GM19351 (cell line): ENCODE measurements around the gene THSD1.
"Not testable (repeated sequence)": the region's sequence is repeated elsewhere in the genome, so short reads cannot be mapped to it uniquely, and the experiment has no call there.

Experiments used
- ATAC-seq: cut with Tn5 transposase; IDR thresholded peaks from one replicate; pipeline ENCODE4 v1.9.1; 2021; ENCODE audit warnings: mild to moderate bottlenecking, moderate library complexity; ENCODE audit not compliant: unreplicated experiment

The THSD1 gene

GRCh38 chr13:52412128-52412527, 6.2 kb upstream of the THSD1 start:
- ATAC-seq, result no peak

GRCh38 chr13:52411629-52412028, 5.7 kb upstream of the THSD1 start:
- ATAC-seq, result no peak

DNA sequence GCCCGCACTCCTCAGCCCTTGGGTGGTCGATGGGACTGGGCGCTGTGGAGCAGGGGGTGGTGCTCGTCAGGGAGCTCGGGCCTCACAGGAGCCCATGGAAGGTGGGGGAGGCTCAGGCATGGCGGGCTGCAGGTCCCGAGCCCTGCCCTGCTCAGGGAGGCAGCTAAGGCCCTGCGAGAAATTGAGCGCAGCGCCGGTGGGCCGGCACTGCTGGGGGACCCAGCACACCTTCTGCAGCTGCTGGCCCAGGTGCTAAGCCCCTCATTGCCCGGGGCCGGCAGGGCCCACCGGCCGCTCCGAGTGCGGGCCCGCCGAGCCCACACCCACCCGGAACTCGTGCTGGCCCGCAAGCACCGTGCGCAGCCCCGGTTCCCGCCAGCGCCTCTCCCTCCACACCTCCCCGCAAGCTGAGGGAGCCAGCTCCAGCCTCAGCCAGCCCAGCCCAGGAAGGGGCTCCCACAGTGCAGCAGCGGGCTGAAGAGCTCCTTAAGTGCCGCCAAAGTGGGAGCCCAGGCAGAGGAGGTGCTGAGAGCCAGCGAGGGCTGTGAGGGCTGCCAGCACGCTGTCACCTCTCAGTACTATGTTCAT, 2.2 kb upstream of the THSD1 start:
- not testable (repeated sequence) for ATAC-seq

- not testable (repeated sequence) for ATAC-seq
Observed at GRCh38 chr13:52407436-52407835, 1.5 kb upstream of the THSD1 start.

- ATAC-seq, result no peak
Observed at GRCh38 chr13:52406629-52407028, 657 bp upstream of the THSD1 start.

DNA sequence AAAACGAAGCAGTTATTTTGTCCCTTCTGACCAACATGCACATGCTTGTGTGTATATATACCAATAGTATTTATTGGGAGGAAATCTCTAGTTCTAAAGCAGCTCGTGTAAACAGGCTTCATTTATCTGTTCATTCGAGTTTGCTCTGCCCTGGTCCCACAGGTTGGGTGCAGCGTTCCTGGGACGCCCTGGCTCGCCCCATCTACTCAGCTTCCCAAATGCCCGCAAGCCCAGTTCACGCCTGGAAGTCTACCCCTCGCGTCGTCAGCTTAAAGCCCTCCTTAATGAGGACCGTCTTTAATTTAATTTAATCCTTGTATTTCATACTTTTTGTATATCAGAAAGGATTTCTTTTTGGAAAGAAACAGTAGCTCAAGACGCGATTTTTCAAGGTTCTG, 604 bp downstream of the THSD1 start:
- ATAC-seq, result no peak

DNA sequence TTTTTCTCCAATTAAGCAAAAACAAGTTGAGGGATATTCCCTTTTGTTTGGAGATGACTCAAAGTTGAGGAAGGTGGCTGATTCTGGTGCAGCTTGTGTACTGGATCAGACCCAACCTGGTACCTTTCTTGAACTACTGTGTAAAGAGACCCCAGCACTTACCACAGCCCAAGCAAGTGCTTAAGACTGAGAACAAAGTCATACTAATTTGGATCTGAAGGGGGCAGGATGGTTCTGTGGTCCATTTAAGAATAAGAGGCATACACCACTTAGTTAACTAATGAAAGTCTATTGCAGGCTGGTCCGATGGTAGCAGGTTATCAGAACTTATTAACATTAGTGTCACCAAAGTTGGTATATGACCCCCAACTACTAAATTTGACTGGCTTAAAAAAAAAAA, 6.3 kb downstream of the THSD1 start:
- no peak for ATAC-seq

DNA sequence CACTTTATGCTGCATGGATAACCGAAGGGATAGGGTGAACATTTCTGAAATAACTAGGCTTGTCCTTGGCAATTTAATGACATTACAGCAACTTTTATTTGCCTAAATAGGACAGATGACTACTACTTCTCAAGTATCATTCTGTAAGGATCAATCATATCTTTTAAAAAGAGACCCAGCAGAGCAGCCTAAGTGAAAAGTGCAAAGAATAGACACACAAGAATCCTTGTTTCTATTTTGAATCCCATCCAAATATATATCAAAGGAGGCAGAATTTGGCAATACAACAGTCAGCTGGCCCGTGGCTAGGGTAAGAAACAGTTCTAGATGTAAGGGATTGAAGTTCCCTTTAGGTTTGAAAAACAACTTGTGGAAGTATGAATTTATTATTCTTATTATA, 6.9 kb downstream of the THSD1 start:
- no peak for ATAC-seq

DNA sequence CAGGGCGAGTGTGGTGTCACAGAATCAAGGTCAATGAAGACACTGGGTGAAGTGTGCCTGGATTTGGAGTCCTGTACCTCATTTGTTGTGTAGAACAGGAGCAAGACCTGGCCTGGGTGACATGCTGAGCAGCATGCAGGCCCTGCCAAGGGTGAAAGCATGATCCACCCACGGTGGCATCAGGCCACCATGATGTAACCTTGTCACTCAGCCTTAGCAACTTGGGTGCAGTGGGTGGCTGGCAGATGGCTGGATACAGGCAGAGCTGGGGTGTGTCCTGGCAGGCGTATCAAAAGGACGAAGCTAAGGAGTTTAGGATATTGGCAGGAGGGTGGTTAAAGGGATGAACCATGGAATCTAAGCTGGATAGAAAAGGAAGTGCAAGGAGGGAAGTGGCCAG, 10.3 kb downstream of the THSD1 start:
- ATAC-seq, result no peak

- no peak for ATAC-seq
Observed at GRCh38 chr13:52394586-52394985, 11.4 kb downstream of the THSD1 start.

GRCh38 chr13:52393572-52394357, 12.2 kb downstream of the THSD1 start:
- ATAC-seq, result no peak

DNA sequence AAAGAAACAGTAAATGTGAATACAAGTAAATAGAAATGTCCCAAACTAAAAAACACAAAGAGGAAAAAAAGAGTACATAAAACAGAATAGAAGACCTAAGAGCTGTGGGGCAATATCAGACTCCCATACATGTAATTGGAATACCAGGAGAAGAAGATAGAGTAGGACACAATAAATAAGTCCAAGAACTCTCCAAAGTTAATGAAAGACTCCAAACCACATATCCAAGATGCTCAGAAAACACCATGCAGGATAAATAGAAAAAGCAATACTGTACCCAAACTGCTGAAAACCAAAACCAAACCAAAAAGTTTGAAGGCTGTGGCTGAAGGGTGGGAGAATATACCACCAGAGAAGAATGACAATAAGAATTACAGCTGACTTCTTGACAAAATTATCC, 18.3 kb downstream of the THSD1 start:
- ATAC-seq, result no peak

DNA sequence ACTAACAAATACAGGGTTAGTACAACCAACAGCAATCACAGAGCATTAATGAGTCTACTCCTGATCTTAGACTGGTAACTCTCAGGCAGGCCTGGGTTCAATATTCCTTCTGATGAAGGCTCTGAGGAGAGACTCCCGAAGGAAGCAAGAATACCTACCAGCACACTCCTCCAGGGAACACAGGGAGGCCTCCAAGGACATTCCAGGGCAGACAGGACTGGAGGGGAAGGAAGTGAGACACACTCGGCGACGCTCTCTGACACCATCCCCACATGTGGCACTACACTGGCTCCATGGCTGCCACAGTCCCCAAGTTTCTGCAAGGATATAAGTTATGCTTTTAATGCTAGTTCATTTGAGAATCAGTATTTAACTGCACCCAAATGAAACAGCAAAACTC, 20.1 kb downstream of the THSD1 start:
- no peak for ATAC-seq

DNA sequence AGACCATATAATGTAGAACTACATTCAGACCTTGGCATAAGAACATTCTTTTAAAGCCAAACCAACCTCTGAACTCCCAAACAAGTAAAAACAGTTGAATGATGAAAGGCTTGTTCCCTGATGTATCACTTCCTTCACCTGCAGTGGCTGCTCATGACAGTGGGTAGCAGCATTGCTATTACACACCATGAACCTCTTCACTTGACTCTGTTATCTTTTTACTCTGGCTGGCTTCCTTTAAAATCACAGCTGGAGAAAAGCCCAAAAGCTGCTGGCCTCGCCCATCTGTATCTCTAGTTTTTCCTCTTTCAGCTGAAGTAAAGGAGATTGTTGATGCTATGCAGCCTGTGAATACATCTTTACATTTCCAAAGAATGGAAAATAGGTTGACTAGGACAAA, 22.6 kb downstream of the THSD1 start:
- ATAC-seq, result no peak

DNA sequence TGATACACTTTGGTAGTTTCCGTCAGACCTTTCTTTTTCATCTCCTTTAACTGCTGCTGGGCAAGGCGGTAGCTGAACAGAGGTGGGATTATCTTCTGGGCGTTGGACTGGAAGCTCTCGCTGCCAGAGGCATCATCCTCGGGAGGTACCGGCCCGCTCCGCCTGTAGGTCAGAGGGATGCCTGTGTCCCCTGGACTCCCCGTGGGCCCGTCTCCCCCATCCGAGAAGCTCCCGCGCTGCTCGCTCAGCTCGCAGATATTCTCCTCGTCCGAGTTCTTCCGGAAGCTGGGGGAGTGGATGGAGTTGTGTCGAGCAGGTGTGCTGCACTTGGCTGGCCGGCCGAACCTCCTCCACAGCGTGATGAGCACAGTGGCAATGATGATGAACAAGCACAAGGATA, 27.7 kb downstream of the THSD1 start:
- ATAC-seq, result no peak

- no peak for ATAC-seq
Observed at GRCh38 chr13:52377898-52378297, 28.1 kb downstream of the THSD1 start.

- ATAC-seq, result no peak
Observed at GRCh38 chr13:52374873-52375411, 31.0 kb downstream of the THSD1 start.

DNA sequence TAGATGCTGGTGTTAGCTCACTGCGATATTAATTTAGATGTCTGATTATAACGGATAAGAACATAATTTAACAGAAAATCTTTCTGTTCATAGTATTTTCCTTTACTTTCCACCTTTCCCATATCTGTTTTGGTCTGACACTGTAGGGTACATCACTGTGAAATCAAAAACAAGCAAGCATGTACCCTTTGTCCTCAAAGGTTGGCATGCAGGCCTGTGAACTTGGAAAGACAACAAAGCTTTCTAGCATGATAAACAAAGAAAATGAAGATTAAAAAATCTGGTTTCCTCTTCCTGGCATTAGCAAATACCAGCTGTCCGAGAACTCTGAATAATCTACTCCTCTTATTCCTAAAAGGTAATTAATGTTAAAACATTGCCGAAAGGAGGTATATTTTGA, 31.6 kb downstream of the THSD1 start:
- ATAC-seq, result no peak

DNA sequence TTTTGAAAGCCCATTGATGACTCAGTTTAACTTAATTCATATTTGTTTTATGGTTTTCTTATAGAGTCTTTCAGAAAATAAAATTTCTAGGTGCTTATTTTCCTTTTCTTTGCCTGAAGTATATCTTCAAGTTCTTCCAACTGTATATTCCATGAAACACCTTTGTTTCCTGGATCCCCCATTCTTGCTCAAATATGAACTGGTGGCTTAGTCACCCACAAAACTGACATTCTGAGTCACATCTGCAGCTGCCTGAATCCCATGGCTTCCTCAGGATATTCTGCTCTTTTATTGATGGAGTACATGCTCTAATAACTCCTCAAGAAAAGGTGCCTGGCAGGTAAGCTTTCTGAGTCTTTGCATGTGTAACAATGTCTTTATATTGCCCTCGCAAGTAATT, 32.7 kb downstream of the THSD1 start:
- ATAC-seq, result not testable (repeated sequence)

- no peak for ATAC-seq
Observed at GRCh38 chr13:52371736-52372247, 34.2 kb downstream of the THSD1 start.

DNA sequence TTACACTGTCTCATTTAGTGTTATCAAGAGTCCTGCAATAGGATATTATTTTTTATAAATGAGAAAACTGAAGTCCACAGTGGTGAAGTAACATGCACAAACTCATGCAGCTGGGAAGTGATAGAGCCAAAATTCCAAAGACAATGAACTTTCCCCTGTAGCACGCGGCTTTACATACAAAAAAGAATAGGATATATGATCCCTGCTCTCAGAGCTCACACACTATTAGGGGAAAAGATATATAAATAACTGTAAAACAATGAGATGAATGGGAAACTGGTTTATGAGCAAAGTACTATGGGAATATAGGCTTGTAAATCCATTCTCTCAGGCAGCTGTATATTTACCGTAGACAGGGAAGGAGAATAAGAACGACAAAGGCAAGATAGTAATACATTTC, 39.7 kb downstream of the THSD1 start:
- no peak for ATAC-seq

GRCh38 chr13:52362169-52362887, 43.6 kb downstream of the THSD1 start:
- not testable (repeated sequence) for ATAC-seq
